Inflammatory macrophage treated with lipopolysaccharide for 1 hour (primary cell): ENCODE data around the gene CPXM2.

Experiments
- DNase-seq, 2 donors: peaks; one replicate each; pipeline ENCODE4 v3.0.0-alpha.2; 2020 to 2022

The CPXM2 gene

DNA sequence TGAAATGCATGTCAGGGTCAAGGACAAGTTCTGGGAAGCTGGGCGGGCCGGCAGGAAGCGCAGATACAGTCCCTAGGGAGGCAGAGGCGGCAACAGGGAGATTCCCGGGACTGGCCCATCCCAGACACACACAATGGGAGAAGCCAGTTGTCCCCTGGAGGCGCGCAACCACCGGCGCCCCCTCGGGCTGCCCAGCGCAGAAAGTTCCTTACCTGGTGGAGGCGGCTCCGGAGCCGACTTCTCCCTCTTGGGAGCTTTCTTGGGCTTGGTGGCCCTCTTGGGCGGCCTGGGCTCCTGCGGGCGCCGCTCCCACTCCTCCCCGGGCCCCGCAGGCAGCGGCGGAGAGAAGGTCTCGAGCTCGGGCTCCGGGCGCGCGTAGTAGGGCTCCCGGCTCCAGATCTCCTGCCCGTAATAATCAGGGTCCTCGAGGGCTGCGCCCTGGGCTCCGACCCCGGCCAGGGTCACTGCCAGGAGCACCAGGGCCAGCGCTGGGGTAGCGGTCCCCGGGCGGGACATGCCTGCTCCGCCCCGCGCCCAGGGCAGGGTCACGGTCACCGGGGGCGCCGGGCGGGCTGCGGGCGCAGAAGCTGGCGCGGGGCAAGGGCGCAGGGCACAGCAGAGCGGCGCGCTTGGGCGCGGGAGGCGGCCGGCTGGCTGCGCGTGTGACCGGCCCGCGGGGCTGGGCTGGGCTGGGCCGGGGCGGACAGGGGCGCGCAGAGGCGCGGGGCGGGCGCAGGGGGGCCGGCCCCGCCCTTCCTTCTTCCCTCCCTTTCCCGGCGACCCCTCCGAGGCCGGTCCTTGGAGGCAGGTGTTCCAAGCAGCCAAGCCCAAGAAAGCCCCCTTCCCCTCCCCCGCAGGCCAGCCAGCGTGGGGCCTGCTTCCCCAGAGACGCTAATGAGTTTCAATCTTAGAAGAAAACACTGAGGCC lies at the start of gene CPXM2:
Gene CPXM2 (minus strand): TSS at position 664 of the 928 bp plus-strand sequence. CDS start 148 bp downstream, at position 516.
- DNase-seq: no peak

GRCh38 chr10:123939591-123939990 lies 48.0 kb upstream of the CPXM2 start:
- DNase-seq: no peak

DNA sequence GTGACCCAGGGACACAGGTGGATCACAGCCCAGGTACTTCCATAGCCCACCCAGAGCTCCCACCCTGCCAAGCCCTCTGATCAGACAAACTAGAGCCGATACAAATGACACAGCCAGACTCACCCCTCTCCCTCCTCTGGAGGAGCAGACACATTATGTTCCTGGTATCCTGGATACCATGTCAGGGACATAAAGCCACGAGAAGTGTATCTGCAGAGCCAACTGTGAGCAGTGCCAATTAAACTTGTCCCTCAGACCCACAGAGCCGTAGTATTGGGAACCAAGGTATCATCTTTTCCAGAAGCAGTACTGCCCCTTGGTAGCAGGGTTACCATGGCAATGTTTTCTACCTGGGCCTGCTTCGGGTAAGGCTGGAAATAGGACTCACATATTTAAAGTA lies 47.3 kb upstream of the CPXM2 start:
- no peak for DNase-seq

GRCh38 chr10:123936426-123936825 lies 44.8 kb upstream of the CPXM2 start:
- DNase-seq: no peak

- DNase-seq: no peak
Measured at GRCh38 chr10:123935680-123936079, 44.1 kb upstream of the CPXM2 start.

- DNase-seq: no peak
Measured at GRCh38 chr10:123934846-123935245, 43.2 kb upstream of the CPXM2 start.

- DNase-seq: no peak
Measured at GRCh38 chr10:123930340-123931001, 38.9 kb upstream of the CPXM2 start.

DNA sequence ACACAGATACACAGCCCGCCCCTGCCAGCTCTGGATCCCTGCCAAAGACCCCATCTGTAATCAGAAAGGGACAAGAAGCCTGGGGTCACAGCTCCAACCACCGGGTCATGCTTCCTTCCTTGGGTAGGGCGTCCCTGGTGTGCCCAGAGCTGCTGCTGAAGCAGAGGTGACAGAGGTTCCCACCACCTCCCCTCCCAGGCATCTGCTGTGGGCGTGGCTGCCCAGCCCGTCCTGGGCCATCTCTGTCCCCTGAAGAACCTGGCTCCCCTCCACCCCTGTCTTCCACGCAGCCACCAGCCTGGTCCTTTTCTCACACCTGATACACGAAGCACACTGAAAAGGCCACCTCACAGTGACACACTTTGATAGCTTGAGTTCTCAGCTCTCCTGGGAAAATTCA lies 38.2 kb upstream of the CPXM2 start:
- DNase-seq: no peak

GRCh38 chr10:123928427-123928826 lies 36.8 kb upstream of the CPXM2 start:
- DNase-seq: no peak

DNA sequence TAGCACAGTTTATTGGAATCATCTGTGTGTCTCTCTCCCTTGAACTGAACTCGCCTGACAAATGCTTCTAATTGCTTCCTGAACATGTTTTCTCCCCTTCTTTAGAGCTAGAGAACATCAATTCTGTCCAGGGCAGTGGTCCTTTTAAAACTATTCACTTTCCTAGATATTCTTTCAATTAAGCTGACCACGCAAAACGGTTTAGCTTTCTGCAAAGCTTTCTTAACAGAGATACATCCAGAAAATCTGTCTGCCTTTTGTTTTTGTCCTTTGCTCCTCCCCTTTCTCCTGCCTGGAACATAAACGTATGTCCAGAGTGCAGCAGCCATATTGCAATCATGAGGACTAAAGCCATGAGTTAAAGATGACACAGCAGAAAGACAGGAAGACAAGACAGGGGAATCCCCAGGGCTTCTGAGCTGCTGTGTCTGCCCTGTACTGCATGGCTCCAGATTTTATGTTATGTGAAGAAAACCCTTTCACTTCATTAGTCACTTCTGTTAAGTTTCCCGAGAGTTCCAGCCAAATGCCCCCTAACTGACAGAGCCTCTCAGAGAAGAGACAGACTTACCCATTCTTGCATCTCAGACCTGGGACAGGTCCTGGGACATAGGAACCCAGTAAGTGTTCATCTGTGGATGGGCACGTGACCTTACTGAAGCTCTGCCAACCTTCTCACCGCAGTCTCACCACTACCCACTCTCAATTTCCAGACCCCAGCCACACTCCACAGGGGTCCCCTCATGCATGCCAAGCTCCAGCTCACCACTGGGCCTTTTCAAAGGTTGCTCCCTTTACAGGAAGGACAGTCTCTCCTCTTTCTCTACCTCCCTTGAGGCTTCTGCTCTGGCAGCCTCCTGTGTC lies 35.0 kb upstream of the CPXM2 start:
- peak; percentile 1 to 20 for DNase-seq

DNA sequence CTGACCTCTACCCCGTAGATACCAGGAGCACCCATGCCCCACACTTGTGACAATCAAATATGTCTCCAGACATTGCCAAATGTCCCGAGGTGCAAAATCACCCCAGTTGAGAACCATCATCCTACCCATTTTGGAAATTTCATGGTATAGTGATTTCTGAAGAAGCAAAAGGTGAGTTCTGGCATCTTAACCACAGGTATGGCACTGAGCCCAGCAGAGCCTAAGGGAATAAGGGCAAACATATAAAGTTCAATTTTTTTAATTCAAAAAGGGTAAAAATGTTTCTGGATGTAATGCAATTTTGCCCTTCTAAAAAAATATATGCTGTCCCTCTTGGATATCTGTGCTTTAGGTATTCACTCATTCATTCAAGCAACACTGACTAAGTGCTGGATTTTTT lies 30.5 kb upstream of the CPXM2 start:
- no peak for DNase-seq

- DNase-seq: no peak
Measured at GRCh38 chr10:123916775-123917174, 25.2 kb upstream of the CPXM2 start.

DNA sequence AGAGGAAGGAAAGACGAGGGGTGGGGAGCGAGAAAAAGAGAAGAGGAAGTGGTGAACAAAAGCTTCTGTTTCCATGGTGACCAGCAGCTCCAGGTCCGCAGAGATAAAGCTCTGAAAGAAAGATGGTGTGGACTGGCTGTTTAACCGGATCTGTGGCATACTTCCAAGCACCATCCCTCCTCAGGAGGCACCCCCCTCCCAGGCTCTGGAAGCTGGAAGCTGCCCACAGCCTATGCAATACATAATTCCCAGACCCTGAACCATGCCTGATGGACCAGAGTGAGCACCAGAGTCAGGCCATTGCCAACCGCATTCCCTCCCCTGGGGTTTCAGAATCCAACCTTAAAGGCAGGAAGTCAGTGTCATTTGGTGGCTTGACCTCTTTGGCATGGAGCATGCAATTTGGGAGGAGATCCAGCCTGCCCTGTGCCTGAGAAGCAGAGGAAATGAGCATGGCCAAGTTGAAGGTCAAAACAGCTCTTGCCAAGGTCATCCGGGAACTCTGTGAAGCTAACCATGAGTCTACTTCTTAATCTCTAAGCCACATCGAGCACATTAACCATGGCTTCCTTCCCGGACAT lies 22.2 kb upstream of the CPXM2 start:
- no peak for DNase-seq

GRCh38 chr10:123912871-123913270 lies 21.3 kb upstream of the CPXM2 start:
- DNase-seq: no peak

- no peak for DNase-seq
Measured at GRCh38 chr10:123912466-123912865, 20.9 kb upstream of the CPXM2 start.

DNA sequence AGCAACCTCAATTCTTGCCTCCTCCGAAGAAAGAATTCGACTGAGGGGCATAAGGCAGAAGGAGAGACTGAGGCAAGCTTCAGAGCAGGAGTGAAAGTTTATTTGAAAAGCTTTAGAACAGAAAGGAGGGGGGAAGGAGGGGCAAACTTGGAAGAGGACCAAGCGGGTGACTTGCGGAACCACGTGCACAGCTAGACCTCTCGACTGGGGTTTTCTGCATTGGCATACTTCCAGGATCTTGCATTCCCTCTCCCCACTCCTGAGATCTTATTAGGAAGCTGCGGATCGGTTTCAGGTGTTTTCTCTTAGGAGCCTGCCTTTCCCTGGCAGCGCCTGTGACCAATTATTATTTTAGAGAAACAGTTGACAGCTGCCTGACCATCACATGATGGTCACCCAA lies 20.3 kb upstream of the CPXM2 start:
- no peak for DNase-seq

- no peak for DNase-seq
Measured at GRCh38 chr10:123909866-123910265, 18.3 kb upstream of the CPXM2 start.

DNA sequence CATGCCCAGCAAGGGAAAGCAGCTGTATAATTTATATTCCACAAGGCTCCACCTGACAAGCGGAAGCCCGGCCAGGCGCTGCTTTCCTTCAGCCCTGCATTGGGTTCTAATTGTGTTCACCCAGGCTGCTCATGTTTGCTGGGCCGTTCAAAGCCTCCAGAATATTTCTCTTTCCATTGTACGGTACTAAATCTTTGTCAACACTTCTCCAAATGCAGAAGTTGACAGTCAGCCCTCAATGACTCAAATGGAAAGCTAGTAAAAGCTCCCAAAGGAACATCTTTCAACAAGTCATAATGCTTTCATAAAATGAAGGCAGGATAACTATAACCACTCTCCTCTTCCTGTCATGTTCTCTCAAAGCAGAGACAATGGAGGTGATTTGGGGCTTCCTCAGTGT lies 17.8 kb upstream of the CPXM2 start:
- DNase-seq: no peak

GRCh38 chr10:123908379-123908778 lies 16.8 kb upstream of the CPXM2 start:
- no peak for DNase-seq

- DNase-seq: no peak
Measured at GRCh38 chr10:123906884-123907652, 15.5 kb upstream of the CPXM2 start.

GRCh38 chr10:123906296-123906695 lies 14.7 kb upstream of the CPXM2 start:
- no peak for DNase-seq

DNA sequence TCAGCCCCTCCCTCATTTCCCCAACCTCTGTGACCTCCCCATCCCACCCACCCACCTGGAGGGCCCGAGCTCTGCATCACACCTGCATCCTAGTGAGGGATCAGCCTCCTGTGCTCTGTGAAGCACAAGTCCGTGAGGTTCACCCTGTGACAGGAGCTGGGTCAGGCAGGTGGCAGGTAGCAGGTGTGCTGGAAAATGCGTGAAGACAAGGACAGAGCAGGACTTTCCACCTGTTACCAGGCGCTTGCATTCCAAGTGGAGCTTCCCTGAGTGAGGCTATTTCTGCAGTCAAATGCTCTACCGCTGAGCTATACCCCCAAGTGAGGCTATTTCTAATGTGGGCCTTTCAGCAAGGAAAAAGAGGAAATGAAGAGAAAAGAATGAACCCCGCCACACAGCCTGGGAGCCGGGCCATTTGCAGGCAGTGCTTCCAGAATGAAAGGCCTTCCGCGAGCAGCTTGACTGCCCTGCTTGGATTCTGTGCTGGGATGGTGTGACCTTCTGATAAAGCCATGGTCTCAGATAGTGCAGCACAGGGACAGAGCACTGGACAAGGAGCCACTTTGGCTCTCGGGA lies 13.3 kb upstream of the CPXM2 start:
- DNase-seq: no peak
